ENCODE data around the gene LIG1. TPM values are rescaled to one million over a fixed set of nuclear protein-coding genes. Genes with fewer than 3 reads are reported as not detected.

Gene LIG1
- total and polyA plus RNA-seq, 2 of the 13 experiments (the other 11 are each of a cell fraction or from before 2014, with no cell fraction given) = 20.1 to 64.4 TPM

DNA sequence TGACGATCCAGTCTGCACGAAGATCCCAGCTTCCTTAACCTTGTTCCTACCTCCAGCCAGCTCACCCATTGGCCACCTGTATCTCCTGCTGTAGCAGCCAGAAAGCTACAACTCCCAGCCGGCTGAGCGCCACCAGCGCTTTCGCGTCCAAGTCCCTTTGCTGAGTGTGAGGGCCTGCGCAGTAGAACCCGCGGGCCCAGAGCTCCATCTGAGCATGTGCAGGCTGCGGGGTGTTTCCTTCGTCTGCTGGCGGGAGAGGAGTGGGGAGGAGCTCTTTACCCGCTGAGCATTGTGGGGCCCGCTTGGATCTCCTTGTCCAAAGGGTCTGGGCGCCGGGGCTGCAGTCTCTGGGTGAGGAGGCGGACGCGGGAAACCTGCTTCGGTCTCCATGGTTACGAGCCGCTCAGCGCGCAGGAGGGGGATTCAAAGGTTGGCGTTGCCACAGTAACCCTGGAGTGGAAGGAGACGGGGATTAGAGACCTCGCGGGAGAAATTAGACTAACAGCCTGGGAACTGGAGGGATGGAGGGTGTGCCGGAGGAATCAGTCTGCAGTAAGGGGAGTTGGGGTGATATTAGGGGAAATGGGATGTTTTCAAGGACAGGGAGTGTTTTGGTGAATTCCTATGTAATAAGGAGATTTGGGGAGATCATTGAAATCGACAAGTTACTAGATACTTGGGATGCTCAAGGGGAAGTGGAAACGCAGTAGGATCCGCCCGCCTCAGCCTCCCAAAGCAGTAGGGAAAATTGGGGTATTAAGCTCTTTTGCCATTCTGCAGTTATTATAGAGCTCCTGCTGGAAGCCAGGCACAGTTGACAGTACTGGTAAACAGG, 33.9 kb upstream of the LIG1 start (continued):
- TF ChIP-seq FOXP4 (CRISPR knock-in tag; IDR thresholded peaks at IDR 0.05) = peak; percentile 32; the same call in 1 of the 2 replicates
- TF ChIP-seq, protein P1, sequence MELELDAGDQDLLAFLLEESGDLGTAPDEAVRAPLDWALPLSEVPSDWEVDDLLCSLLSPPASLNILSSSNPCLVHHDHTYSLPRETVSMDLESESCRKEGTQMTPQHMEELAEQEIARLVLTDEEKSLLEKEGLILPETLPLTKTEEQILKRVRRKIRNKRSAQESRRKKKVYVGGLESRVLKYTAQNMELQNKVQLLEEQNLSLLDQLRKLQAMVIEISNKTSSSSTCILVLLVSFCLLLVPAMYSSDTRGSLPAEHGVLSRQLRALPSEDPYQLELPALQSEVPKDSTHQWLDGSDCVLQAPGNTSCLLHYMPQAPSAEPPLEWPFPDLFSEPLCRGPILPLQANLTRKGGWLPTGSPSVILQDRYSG (CRISPR knock-in tag; IDR thresholded peaks at IDR 0.05) = no peak
- TF ChIP-seq NCOR1 (IDR thresholded peaks at IDR 0.05; ENCODE audit: borderline replicate concordance, low read length) = no peak
- peak; percentile 65 for TF ChIP-seq MAZ (IDR thresholded peaks at IDR 0.05; ENCODE audit: borderline replicate concordance, low read depth, low read length)
- no peak for TF ChIP-seq MAZ (CRISPR knock-in tag; IDR thresholded peaks at IDR 0.05; ENCODE audit: low read depth)
- no peak for TF ChIP-seq TAF15 (IDR thresholded peaks at IDR 0.05; ENCODE audit: low read depth, low read length, poor library complexity, severe bottlenecking)
- TF ChIP-seq KAT7 (CRISPR knock-in tag; IDR thresholded peaks at IDR 0.05; ENCODE audit: borderline replicate concordance) = no peak
- no peak for TF ChIP-seq ZNF775 (CRISPR knock-in tag; IDR thresholded peaks at IDR 0.05; ENCODE audit: borderline replicate concordance)
- peak; percentile 79 for TF ChIP-seq XRCC5 (optimal IDR thresholded peaks at IDR 0.05; ENCODE audit: low read length)
- peak; percentile 85 for TF ChIP-seq ZNF121 (CRISPR knock-in tag; IDR thresholded peaks at IDR 0.05)
- TF ChIP-seq SP1 (IDR thresholded peaks at IDR 0.05) = no peak
- no peak for TF ChIP-seq SP1 (CRISPR knock-in tag; IDR thresholded peaks at IDR 0.05)
- TF ChIP-seq REL (CRISPR knock-in tag; conservative IDR thresholded peaks at IDR 0.05) = no peak
- TF ChIP-seq NR3C1 (CRISPR knock-in tag; IDR thresholded peaks at IDR 0.05) = no peak
- TF ChIP-seq, protein P2, sequence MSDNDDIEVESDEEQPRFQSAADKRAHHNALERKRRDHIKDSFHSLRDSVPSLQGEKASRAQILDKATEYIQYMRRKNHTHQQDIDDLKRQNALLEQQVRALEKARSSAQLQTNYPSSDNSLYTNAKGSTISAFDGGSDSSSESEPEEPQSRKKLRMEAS (IDR thresholded peaks at IDR 0.05) = peak; percentile 89
- TF ChIP-seq NPAS2 (CRISPR knock-in tag; IDR thresholded peaks at IDR 0.05; ENCODE audit: borderline replicate concordance) = no peak
- no peak for TF ChIP-seq ELK4 (CRISPR knock-in tag; IDR thresholded peaks at IDR 0.05; ENCODE audit: borderline replicate concordance)
- no peak for TF ChIP-seq MIER3 (CRISPR knock-in tag; IDR thresholded peaks at IDR 0.05; ENCODE audit: borderline replicate concordance)
- no peak for TF ChIP-seq NBN (conservative IDR thresholded peaks at IDR 0.05)
- no peak; the same call in 1 of the 2 replicates for TF ChIP-seq SMAD9 (CRISPR knock-in tag; IDR thresholded peaks at IDR 0.05)
- no peak for TF ChIP-seq TEAD3 (CRISPR knock-in tag; optimal IDR thresholded peaks at IDR 0.05; ENCODE audit: borderline replicate concordance)
- TF ChIP-seq NKX3-1 (CRISPR knock-in tag; IDR thresholded peaks at IDR 0.05) = no peak
- no peak for TF ChIP-seq PTBP1 (IDR thresholded peaks at IDR 0.05; ENCODE audit: low read depth, low read length, poor library complexity, severe bottlenecking)
